Left ventricle myocardium superior (tissue), 1 donor: ENCODE data around the gene MUC5AC. TPM values are rescaled to one million over a fixed set of nuclear protein-coding genes. Genes with fewer than 3 reads are reported as not detected.
"Not testable (repeated sequence)": the region's sequence is repeated elsewhere in the genome, so short reads cannot be mapped to it uniquely, and the experiment has no call there.

ENCODE experiments used
- ATAC-seq: fragments of 200-7000 bp; cut with Tn5 transposase; one replicate; pipeline ENCODE4 v1.9.1; 2020; ENCODE audit warnings: mild to moderate bottlenecking, moderate library complexity
- DNase-seq: peaks from one replicate; pipeline ENCODE4 v3.0.0-alpha.2; 2020
- intact Hi-C: fragments of 100-400 bp; cut with micrococcal nuclease; formaldehyde crosslinking; loops from one replicate; pipeline ENCODE4 v1.11.0; 2022
- total RNA-seq: library from RNA; stranded (reverse); fragmentation: NEBNext Ultra II Directional; extraction: Animal tissue kit (Norgen Biotek cat#: 25700); gene quantifications from one replicate; pipeline ENCODE4 v1.2.1, GENCODE V29; 2021
- donor health status: DM: no; HTN: yes; CAD: no; lungs with severe emphysema.

The MUC5AC gene
- total RNA-seq, 1 donor from 2014 or later = not detected

GRCh38 chr11:1138097-1138496, 19.7 kb upstream of the MUC5AC start:
- intact Hi-C loops = no loop called here
- ATAC-seq (no peak), DNase-seq (no peak)

DNA sequence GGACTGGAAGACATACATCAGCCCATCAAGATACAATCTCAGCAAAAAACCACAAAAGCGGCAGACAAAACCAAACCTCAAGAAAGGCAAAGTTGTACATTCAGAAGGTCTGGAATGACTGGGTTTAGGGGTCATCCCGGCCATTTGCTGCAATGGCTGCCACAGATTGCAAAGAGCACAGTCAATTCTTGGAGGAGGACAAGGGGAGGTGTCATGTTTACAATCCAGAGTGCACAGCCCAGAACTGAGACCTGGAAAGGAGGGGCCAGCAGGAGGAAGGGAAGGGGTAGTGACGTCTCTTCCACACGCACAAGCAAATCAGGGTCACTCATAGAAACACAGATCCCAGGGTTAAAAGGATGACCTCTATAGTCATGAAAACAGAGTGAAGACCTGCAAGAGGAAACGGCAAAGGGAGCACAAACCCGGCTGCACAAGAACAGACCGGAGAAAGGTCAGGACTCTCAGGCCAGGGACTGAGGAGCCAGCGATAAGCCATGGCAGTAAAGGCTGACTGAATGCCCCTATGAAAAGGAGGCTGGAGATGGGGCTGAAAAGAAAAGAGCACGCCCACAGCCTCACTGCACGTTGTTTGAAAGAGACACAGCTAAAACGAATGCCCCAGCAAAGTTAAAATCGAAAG, 18.2 kb upstream of the MUC5AC start:
- DNase-seq = no peak
- intact Hi-C loops = no loop called here

DNA sequence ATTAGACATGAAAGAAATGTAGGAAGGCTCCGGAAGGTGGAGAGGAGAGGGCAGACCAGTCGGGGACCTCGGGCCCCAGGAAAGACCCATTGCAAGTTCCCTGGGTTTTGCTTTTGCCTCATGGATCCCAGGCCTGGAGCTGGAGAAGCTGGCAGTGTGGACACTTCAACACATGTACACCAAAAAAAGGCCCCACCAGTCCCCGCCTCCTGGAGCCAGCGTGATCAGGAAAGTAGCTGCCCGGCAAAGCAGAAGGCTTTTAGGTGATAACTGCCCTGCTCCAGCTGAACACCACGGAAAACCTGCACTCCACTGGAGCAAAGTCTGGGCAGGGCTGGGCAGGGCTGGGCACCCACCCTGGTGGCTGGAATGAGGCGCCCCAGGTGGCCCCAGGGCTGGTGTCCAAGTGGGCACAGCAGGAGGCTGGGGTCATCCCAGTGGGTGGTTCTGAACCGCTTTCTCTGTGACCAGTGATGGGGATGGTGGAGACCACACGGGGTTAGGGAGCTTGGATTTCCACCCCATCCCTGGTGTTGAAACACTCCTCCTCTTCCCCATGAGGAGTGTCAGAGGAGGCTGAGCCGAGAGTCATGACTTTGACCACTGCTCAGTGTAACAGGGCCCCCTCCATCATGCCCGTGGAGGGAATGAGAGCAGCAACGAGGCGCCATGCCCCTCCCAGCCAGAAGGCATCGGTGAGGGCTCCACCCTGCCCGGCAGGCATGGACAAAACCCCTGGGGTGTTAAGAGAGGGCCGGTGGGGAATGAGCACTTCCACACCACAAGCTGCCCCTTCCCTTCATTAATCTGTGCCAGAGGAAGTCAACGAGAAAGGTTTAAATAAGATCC, 16.9 kb upstream of the MUC5AC start:
- intact Hi-C loops = no loop called here
- DNase-seq (no peak), ATAC-seq (no peak)

More for the DNA sequence above, 18.2 kb upstream of the MUC5AC start:
- ATAC-seq = no peak

DNA sequence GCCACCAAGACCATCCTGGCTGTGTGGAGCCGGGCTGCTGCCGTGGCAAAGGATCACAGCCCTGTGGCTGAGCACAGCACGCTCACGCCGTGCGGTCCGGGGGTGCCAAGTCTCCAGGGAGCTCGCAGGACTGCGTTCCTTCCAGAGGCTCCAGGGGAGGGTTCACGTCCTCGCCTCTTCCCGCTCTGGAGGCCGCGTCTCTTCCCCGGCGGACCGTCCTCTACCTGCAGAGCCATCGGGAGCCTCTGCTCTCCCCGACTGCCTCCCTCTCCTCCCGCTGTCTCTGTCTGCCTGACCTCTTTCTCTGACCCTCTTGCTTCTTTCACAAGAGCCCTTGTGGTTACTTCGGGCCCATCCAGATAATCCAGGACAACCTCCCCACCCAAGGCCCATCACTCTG, 11.4 kb upstream of the MUC5AC start:
- intact Hi-C loops = no loop called here
- ATAC-seq (no peak), DNase-seq (no peak)

GRCh38 chr11:1147792-1148191, 10.0 kb upstream of the MUC5AC start:
- no peak for DNase-seq
- ATAC-seq = no peak
- intact Hi-C loops = no loop called here

DNA sequence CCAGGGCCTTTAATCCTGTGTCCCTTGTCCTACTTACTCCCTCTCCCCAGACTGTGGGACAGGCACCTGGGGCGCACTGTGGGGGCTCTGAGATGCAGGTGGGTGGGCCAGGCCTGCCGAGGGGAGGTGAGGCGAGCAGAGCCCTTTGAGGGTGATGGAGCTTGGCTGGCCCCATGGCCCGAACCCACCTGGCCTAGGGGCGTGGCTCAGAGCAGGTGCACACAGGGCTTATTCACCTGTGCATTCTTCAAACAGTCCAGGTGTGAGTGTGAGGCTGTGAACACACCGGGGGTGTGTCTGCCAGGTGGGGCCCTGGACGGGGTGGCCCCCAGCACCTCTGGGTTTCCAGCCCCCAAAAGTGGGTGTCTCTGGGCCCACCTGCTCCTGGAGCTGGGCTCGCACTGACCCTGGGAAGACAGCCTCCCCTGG, 9.0 kb upstream of the MUC5AC start:
- ATAC-seq (no peak), DNase-seq (no peak)
- intact Hi-C loops = no loop called here

GRCh38 chr11:1149545-1149944, 8.2 kb upstream of the MUC5AC start:
- intact Hi-C loops = no loop called here
- DNase-seq (no peak), ATAC-seq (no peak)

DNA sequence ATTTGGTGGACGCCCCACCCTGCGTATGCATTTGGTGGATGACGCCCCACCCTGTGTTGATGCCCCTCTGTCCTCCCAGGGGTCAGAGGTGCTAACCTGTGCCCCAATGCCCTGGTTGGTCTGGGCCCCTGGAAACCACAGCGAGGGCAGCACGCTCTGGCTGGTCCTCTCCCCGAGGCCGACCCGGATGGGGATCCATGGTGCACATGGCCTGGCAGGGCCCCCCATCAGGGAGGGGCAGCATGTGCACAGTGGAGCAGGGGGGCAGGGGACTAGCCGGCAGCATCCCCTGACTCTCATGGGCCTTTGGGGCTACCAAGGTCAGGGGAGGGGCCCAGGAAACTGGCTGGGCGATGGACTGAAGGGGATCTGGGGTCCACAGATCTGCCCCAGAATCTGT, 7.6 kb upstream of the MUC5AC start:
- ATAC-seq (no peak), DNase-seq (no peak)
- intact Hi-C loops = no loop called here

DNA sequence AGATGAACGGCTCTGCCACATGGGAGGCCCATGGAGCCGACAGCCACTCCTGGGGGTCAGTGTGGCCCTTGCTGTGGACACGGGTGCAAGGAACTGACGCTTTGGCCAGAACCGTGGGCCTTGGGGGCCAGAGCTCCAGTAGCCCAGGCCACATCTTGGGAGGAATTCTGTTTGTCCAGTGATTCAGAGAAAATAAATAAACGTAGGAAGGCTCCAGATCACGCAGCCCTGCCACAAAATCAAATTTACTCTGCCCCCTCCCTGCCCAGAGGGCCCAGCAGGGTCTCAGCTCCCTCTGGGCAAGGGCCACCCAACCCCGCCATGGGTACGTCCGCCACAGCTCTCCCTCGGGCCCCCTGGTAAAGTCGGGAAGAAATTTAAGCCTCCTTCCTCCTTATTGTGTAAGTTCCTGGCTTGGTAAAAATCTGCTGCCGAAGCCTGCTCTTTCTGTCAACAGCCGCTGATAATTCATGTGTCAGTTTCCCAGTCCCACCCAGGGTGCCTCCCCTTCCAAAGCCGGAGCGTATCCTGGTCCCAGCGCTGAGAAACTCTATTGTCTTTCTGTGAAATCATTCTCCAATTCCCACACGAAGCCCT, 6.9 kb upstream of the MUC5AC start:
- no peak for DNase-seq
- ATAC-seq = peak; percentile 20
- intact Hi-C loops = no loop called here

DNA sequence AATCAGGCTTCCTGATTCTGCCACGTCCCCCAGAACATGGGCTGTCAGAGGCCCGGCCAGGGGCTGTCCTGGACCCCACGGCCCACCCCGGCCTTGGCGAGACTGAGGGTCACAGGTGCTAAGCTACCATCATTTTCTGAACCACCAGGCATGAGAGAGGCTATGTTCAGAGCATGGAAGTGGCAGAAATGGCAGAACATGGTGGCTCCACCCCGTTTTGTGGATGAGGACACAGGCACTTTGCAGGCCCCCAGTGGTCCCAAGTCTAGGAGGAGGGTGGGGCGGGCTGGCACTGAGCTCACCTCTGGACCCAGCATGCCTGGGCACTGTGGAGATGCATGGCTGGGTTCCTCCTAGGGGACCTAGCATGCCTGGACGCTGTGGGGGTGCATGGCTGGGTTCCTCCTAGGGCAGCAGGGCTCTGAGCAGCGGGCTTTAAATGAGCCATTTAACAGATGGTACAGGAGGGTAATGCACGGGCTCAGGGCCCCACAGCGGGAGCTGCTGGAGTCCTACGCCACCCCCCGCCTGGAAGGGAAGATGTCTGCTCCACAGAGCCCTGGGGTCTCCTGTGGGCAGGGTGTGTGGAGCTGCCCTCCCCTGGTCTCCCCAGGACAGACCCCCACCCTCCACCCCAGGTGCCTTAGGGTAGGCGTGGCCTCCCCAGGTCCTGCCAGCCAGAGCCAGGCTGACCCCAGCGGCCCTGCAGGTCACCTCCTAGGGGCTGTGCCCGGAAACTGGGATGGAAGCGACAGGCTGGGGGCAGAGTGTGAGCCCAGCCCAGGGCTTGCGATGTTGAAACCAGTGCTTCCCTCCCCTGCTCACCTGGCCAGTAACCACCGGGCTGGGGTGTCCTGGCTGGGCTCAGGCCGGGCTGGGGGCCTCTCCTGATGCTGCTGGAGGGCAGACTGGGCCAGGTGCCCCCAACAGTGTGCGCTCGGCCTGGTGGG, 6.1 kb upstream of the MUC5AC start:
- ATAC-seq = no peak
- intact Hi-C loops = no loop called here
- DNase-seq = no peak

- intact Hi-C loops = no loop called here
- DNase-seq = no peak
- no peak for ATAC-seq
These were observed 5.2 kb upstream of the MUC5AC start for GRCh38 chr11:1152316-1153104.

DNA sequence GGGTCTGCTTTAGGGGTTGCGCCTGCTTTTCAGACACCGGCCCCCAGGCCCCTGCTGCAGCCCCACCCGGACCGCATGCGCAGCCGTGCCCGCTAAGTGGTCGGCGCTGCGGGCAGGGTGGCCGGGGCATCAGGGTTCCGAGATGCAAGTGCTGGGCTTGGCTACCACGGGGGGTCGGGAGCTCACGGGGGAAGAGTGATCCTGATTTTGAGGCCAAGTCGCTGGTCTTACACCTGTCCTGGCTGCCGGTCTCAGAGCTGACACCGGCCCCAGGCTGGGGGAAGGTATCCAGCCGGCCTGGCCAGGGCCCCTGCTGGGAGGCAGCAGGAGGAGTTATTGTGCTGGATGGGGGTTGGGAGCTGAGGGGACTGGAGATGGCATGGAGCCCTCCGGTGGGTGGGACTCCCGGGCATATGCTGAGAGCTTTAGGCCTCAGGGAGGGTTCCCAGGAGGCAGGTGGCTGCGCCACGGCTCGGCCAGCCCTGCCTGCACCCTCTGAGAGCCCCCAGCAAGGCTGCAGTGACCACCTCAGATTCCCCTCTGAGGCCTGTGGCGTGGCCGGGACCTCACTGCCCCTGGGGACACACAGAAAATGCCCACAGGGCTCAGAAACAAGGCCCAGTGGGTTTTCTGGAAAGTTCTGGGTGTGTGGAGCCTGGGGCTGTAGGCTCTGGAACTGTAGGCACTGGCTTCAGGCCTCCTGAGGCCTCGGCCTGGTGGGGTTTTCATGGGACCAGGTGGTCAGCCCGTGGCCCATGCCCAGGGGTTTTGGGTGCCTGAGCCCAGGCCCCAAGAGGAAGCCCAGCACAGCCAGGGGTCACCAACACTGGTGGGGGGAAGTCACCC, 4.4 kb upstream of the MUC5AC start:
- ATAC-seq (no peak), DNase-seq (no peak)
- intact Hi-C loops = no loop called here

DNA sequence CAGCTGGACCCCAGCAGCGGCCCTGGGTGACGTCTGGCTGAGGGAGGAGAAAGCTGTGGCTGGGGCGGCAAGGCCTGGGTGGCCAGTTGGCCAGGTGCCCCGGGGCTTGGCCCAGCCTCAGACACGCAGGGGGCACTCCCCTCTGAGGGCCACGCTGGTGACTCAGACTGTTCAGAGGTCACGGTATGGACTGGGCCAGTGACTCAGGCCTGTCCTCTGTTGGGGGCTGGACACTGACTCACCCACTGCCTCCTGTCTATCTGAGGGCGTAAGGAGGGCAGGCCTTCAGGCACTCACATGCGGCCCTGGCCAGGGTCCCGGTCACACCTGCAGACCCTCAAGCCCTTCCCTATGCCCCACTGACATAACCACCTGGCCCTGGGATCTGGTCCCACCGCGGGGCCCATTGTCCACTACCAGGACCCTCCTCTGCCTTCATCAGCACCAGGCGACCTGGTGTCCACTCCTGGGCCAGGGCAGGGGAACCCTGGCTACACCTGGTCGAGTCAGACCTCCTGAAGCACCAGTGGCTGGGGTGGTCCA, 3.7 kb upstream of the MUC5AC start:
- DNase-seq (peak; percentile 38), ATAC-seq (peak; percentile 56)
- intact Hi-C loops = no loop called here

GRCh38 chr11:1154656-1155055, 3.1 kb upstream of the MUC5AC start:
- intact Hi-C loops, ATAC-seq: not testable (repeated sequence)

DNA sequence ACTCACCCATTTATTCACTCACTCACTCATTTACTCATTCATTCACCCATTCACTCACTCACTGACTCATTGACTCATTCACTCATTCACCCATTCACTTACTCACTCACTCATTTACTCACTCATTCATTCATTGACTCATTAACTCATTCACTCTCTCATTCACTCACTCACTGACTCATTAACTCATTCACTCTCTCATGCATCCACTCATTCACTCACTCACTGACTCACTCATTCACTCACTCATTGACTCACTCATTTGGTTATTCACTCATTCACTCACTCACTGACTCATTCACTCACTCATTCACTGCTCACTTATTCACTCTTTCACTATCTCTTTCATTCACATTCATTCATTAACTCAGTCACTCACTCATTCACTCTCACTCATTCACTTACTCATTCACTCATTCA, 2.5 kb upstream of the MUC5AC start:
- DNase-seq = no peak

More at GRCh38 chr11:1154656-1155055, 3.1 kb upstream of the MUC5AC start:
- DNase-seq = not testable (repeated sequence)

GRCh38 chr11:1156506-1157340, 1.0 kb upstream of the MUC5AC start:
- intact Hi-C loops = no loop called here
- DNase-seq (no peak), ATAC-seq (no peak)

More for the DNA sequence above, 2.5 kb upstream of the MUC5AC start:
- intact Hi-C loops = no loop called here
- ATAC-seq = no peak

- intact Hi-C loops = no loop called here
- no peak for ATAC-seq
- DNase-seq = no peak
These were observed 460 bp upstream of the MUC5AC start for GRCh38 chr11:1157341-1157644.
